ENCODE measurements around the gene DNAI7. TPM values are rescaled to one million over a fixed set of nuclear protein-coding genes. Genes with fewer than 3 reads are reported as not detected.

DNAI7 gene
- total RNA-seq, 2 donors from 2014 or later = 0.94 to 1.3 TPM

GRCh38 chr12:25115677-25116076 lies 79.3 kb downstream of the DNAI7 start:
- intact Hi-C loops (cut with DNase I) = no loop called here
- no peak for DNase-seq
- ATAC-seq = no peak

DNA sequence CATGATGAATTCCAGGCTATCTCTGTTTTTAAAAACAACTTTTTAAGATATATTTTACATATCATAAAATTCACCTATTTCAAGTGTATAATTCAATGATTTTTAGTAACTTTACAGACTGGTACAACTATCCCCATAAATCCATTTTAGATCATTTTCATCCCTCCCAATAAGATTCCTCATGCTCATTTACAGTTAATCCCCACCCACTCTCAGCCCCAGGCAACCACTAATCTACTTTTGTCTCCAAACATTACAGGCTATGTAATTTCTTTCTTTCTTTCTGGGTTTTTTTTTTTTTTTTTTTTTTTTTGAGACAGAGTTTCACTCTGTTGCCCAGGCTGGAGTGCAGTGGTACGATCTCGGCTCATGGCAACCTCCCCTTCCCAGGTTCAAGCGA lies 81.3 kb downstream of the DNAI7 start:
- DNase-seq = no peak
- intact Hi-C loops (cut with DNase I) = no loop called here
- no peak for ATAC-seq

DNA sequence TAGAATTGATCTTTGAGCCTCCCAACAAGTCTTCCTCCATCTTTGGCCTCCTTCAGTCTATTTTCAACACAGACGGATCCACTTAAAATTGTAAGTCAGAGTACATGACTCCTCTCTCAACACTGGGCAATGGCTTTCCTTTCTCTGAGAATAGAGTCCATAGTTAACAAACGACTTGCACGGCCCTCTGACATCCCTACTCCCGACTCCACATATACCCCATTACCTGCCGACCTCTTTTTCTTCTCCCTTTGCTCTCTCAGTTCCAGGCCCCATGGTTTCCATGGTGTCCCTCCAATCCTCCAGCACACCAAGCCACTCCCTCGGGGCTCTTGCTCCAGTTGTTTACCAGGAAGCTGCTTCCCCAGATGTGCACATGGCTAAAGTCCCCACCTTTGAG lies 84.7 kb downstream of the DNAI7 start:
- intact Hi-C loops (cut with DNase I) = no loop called here
- ATAC-seq (no peak), DNase-seq (no peak)

GRCh38 chr12:25107920-25108319 lies 87.0 kb downstream of the DNAI7 start:
- intact Hi-C loops (cut with DNase I) = no loop called here
- DNase-seq = no peak
- ATAC-seq = no peak

GRCh38 chr12:25106818-25107217 lies 88.1 kb downstream of the DNAI7 start:
- intact Hi-C loops (cut with DNase I) = no loop called here
- no peak for ATAC-seq
- DNase-seq = no peak

- intact Hi-C loops (cut with DNase I) = no loop called here
- ATAC-seq = no peak
- DNase-seq = no peak
Observed at GRCh38 chr12:25102402-25102801, 92.6 kb downstream of the DNAI7 start.

DNA sequence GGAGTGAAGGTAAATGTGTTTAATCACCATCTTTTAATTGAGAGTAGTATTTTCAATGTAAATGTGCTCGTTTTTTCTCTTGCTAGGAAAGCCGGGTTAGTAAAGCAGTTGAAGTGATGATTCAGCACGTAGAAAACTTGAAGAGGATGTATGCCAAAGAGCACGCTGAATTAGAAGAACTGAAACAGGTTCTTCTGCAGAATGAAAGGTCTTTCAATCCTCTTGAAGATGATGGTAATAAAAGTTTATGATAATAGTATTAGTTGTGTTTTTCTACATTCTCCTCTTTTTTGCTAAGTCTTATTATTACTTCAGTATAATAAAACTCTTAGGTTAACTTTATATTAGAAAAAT lies 93.9 kb downstream of the DNAI7 start:
- ATAC-seq (no peak), DNase-seq (no peak)
- intact Hi-C loops (cut with DNase I) = no loop called here

DNA sequence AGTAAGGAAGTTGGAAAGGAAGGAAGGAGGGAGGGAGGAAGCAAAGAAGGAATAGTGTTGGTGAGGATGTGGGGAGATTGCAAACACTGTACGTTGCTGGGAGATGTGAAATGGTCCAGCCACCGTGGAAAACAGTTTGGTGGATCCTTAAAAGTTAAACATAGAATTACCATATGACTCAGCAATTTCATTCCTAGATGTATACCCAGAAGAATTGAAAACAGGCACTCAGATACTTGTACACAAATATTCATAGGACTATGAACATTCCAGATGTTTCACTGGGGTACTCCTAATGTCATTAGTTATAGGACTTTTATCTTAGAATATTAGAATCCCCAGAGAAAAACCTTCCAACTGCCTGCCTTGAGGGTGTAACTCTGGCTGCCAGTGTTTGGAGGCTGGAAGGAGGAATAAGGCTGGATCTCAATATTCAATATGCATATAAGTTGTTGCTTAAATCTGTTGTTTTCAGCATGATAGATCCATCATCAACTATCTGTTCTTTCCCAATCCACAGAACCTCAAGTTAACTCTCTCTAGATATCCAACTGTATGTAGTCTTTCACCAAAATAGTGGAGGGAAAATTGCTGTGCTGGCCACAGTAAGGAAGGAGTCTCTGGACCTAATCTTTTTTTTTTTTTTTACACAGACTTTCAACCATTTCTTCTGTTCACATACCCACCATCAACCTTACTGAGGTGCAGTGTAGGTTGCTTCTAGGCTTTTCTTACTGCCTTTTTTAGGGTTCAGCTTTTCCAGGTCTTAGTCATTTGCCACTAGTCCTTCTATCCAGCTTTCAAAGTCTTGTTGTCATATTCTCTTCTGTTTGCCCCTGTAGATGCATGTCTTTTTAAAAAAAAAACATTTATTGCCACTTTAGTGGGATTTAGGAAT lies 94.5 kb downstream of the DNAI7 start:
- DNase-seq = no peak
- intact Hi-C loops (cut with DNase I) = no loop called here
- no peak for ATAC-seq

GRCh38 chr12:25099010-25099409 lies 96.0 kb downstream of the DNAI7 start:
- DNase-seq (no peak), ATAC-seq (no peak)
- intact Hi-C loops (cut with DNase I) = no loop called here

GRCh38 chr12:25089738-25090137 lies 105.2 kb downstream of the DNAI7 start:
- DNase-seq = no peak
- no peak for ATAC-seq
- intact Hi-C loops (cut with DNase I) = no loop called here

DNA sequence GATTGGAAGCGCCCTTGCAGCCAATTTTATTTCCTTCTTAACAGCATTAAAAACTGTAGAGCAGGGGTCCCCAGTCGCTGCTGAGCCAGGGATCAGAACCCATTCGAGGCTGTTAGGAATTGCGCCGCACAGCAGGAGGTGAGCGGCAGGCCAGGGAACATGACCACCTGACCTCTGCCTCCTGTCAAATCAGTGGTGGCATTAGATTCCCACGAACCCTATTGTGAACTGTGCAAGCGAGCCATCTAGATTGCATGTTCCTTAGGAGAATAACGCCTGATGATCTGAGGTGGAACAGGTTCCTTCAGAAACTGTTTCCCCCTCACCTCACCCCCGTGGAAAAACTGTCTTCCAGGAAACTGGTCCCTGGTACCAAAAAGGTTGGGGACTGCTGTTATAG lies 107.4 kb downstream of the DNAI7 start:
- DNase-seq (no peak), ATAC-seq (no peak)
- intact Hi-C loops (cut with DNase I) = no loop called here

DNA sequence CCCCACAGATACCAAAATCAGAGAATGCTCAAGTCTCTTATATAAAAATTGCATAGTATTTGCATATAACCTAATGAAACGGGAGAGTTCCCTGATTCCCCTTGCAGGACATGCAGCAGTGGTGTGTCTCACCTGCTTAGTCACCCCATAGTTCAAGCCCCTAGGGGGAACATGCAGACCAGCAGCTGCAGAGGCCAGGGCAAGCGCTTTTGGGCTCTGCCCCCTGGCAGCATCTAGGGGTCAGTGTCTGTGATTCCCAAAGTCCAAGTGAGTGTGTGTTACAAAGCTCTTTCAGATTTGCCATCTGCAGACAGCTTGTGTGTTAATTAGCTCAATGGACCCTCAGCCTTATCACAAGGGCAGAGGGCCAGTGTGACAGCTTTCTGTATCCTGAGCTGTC lies 110.1 kb downstream of the DNAI7 start:
- ATAC-seq (no peak), DNase-seq (no peak)
- intact Hi-C loops (cut with DNase I) = no loop called here

- DNase-seq (no peak), ATAC-seq (no peak)
- intact Hi-C loops (cut with DNase I) = no loop called here
Observed at GRCh38 chr12:25083211-25083610, 111.7 kb downstream of the DNAI7 start.

DNA sequence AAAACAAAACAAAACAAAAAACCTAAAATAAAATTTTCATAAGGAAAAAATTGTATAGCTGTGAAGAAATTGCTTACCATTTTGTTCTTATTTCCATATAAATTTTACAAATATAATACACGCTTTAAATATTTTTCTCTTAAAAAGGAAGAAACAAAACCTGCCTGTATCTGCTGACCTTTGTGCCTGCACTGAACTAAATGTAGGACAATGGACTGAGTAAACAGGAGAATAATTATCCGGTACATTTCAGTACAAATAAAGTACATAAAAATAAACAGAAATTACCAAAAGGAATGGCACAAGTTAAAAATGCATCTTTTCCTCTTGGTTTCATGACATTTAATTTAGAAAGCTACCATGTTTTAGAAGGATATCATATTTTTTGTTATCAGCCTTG lies 112.3 kb downstream of the DNAI7 start:
- no peak for DNase-seq
- intact Hi-C loops (cut with DNase I) = no loop called here
- no peak for ATAC-seq

DNA sequence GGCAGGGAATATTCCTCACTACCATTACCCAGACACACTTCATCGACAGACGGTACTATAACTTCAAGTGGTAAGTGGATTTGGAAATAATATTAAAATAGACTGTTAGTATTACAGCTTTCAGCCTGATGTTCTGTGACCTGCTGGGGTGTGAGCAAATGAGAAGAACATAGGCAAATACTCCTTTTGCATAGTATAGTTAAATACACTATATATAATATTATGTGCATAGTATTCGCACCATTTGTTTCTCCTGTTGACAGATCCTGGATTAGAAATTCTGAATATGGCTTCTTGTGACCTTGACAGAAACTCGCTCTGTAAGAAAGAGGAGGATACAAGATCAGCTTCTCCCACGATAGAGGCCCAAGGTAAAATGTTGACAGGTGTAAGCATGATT lies 115.6 kb downstream of the DNAI7 start:
- intact Hi-C loops (cut with DNase I) = no loop called here
- DNase-seq = no peak

DNA sequence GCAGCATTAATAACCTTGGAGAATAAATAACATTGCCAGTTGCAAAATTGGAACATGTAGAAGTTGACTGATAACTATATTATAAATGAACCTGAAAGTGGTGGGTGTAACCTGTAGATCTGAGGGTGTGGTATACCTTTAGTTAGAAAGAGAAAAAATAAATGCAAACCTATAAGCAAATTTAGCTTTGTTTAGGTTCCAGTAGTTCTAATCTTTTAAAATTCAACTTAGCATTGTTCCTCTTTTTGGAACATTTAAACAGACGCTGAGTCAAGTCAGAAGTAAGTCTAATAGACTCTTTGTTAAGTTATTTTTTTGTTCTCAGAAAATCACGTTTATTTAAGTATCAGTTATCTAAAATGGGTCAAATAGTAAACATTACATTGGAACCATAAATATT lies 120.0 kb downstream of the DNAI7 start:
- intact Hi-C loops (cut with DNase I) = no loop called here
- no peak for ATAC-seq
- no peak for DNase-seq

More for the DNA sequence above, 115.6 kb downstream of the DNAI7 start:
- ATAC-seq = no peak

DNA sequence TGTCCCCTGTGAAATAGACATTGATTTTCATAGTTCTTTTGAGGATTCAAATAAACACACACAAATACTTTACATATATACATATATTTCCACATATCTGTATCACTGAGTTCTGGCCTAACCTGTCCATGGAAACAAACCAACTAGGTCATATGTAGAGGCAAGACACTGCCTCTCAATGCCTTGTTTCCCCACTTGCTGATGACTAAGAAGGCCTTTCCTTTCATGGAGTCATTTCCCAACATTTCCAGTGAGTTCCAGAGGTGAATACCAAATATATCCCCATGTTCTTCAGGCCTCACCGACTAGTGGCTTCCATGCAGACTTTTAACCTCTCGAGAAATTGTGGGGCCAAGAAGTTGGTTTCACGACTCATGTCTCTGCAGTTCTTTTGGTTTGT lies 120.8 kb downstream of the DNAI7 start:
- DNase-seq = no peak
- no peak for ATAC-seq
- intact Hi-C loops (cut with DNase I) = no loop called here

- intact Hi-C loops (cut with DNase I) = no loop called here
- no peak for DNase-seq
- ATAC-seq = peak in 1 of 2 donors; percentile 19
Observed at GRCh38 chr12:25072906-25073650, 121.9 kb downstream of the DNAI7 start.

- no peak for DNase-seq
- intact Hi-C loops (cut with DNase I) = no loop called here
- no peak for ATAC-seq
Observed at GRCh38 chr12:25071366-25071765, 123.6 kb downstream of the DNAI7 start.

- no peak for ATAC-seq
- no peak for DNase-seq
- intact Hi-C loops (cut with DNase I) = no loop called here
Observed at GRCh38 chr12:25069224-25069623, 125.7 kb downstream of the DNAI7 start.

GRCh38 chr12:25065035-25065434 lies 129.9 kb downstream of the DNAI7 start:
- no peak for ATAC-seq
- DNase-seq = no peak
- intact Hi-C loops (cut with DNase I) = no loop called here
